Central memory CD4-positive, alpha-beta T cell (primary cell): ENCODE measurements around the gene CHD5.
"Not testable (repeated sequence)": the region's sequence is repeated elsewhere in the genome, so short reads cannot be mapped to it uniquely, and the experiment has no call there.

Experiments used
- DNase-seq: peaks from one replicate; pipeline ENCODE4 v3.0.0; 2022

Gene CHD5

DNA sequence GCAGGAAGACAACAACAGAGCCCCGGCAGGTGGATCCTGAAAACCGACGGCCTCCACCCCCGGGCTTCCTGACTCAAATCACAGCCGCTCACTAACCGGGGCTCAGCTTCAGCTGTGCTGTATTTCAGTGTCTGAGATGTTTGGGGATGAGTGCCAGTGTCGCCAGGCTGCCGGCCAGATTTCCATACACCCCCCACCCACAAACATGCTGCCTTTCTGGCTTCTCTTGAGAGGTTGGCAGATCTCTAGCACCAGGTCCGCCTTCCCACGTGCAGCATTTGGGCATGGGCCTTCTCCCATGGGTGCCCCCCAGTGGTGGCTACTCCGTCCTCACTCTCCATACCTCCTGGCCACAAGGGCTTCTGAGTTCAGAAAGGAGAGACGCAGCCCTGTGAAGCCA, 99.7 kb downstream of the CHD5 start:
- no peak for DNase-seq

GRCh38 chr1:6077919-6078318, 102.2 kb downstream of the CHD5 start:
- no peak for DNase-seq

- no peak for DNase-seq
Observed at GRCh38 chr1:6077506-6077905, 102.6 kb downstream of the CHD5 start.

DNA sequence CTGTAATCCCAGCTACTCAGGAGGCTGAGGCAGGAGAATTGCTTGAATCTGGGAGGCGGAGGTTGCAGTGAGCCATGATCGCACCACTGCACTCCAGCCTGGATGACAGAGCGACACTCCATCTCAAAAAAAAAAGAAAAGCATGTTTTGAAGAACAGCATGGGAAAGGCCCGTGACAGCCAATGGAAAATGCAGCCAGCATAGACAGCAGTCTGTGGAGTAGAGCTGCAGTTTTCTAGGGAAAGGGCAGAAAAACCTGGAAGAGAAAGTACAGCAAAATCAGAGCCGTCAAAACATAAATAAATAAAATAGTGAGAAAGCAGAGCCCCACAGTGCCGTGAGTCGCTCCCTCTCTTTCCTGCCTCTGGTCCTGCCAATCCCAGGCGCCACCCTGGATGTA, 103.1 kb downstream of the CHD5 start:
- DNase-seq = not testable (repeated sequence)

- DNase-seq = no peak
Observed at GRCh38 chr1:6075748-6076147, 104.4 kb downstream of the CHD5 start.

GRCh38 chr1:6074192-6074901, 105.8 kb downstream of the CHD5 start:
- DNase-seq = no peak

GRCh38 chr1:6073480-6074053, 106.6 kb downstream of the CHD5 start:
- DNase-seq = no peak

GRCh38 chr1:6072774-6073479, 107.2 kb downstream of the CHD5 start:
- DNase-seq = no peak

DNA sequence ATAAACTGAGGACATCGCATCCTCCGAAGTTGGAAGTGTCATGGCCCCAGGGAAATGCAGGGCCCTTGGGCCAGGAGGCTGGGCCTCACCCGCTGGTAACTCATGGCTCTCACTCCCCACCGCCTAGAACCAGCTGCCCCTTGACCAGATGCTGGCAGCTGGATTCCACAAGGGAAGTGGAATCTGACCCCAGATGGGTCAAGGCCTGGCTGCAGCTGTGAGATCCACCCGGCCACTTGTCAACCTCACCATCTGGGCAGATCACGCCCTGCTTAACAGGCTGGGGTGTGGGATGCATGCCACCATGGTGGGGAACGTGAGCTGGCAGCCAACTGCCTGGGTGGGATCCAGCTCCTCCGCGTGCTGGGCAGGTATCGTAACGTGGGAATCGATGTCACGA, 108.9 kb downstream of the CHD5 start:
- no peak for DNase-seq

DNA sequence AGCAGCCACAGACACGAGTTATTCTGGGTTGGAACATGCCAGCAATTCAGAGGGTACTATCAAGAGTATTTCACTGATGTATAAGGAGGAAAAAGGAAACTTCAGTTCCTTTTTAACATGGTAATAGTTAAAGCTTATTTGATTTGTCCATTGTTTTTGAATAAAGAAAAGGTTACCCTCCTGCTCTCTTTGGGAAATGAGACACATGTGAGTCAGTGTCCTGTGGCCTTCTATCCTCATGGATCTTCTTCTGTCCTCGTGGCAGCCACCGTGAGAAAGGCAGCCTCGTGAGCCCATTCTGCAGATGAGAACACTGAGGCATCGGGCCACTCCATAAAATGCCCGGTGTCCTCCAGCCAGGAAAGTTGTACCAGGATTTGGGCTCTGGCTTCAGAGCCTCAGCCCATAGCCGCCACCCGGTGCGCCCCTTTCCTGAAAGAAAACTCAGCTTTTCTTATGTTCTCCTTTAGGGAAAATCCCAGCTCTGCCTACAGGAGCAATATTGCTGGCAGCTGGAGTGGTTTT, 109.6 kb downstream of the CHD5 start:
- DNase-seq = no peak

DNA sequence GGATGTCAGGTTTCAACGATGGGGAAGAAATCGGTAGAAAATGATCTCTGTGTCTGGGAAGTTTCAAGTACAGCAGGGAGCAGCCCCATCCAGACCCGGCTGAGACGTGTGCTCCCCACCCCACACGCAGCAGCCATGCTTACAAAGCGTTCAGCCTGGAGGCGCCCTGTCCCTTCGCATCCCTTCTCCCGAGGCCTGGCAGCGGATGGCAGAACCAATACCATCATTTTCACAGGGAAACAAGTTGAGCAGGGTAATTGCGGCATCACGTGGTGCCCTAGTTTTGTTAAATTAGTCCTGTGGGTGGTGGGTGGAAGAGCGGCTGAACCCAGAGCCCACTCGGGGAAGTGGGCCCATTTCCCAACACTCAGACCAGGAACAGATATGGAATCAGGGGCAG, 110.5 kb downstream of the CHD5 start:
- no peak for DNase-seq

- no peak for DNase-seq
Observed at GRCh38 chr1:6068932-6069331, 111.2 kb downstream of the CHD5 start.

GRCh38 chr1:6068073-6068472, 112.0 kb downstream of the CHD5 start:
- DNase-seq = no peak

DNA sequence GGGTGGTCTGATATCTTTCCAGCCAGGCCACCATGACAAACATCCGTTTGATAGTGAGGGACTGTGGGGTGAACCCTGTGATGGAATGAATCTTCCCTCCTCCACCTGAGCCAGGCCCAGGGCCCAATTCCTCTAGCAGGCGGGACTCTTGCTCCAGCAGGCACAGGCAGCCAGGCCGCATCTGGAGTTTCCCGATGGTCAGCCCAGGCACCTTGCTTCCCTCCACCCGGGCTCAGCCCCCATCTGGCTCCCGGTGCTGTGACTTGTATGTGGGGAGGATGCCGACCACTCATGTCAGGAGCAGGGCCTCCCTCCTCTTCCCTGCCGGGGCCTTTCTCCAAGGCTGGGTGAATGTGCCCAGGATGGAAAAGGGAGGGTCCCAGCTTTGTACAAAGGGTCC, 113.4 kb downstream of the CHD5 start:
- no peak for DNase-seq

DNA sequence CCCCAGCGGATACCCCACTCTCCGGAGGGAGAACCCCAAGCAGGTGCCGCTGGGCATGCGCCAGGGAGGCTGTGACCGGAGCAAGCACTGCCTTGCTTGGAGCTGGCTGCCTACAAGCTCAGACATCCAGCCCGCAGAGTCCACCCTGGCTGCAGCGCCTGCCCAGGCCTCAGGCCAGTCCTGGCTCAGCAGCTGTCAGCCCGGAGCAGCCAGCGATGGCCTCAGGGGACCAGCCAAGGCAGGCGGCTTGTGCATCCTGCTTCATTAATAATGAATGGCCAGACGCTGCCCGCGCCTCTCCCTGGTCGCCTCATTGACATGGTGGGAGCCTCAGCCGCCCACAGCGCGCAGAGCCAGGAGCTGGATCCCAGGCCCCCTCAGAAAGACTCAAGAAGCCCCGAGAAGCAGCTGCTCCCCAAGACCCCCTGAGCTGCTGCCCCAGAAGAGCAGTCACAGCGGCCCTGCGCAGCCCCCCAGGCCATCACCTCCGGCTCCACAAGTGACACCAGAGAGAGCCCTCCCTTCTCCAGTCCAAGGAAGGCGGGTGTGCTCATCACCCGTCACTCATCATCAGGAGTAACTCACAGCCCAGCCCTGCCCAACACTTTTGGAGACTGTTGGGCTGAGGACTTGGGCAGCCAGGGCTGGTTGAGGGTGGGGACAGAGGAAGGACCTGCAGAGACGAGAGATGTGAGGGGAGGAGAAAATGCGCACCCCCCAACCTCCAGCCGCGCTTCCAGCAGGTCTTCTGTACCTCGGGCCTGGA, 114.8 kb downstream of the CHD5 start:
- DNase-seq = no peak

GRCh38 chr1:6063532-6064053, 116.5 kb downstream of the CHD5 start:
- DNase-seq = not testable (repeated sequence)

DNA sequence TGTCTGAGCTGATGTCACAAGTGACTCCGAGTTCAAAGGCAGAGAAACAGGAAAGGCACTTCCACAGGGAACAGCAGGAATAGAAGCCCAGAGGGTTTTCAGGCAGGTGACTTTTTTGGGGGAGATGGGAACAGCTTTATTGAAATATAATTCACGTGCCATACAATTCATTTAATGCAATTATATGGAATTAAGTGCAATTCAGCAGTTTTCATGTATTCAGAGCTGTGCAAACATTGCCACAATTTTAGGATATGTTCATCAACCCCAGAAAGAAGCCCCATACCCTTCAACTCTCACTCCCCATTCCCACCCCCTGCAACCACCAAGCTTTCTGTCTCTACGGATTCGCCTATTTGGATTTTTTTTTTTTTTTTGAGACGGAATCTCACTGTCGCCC, 117.5 kb downstream of the CHD5 start:
- DNase-seq = no peak

- no peak for DNase-seq
Observed at GRCh38 chr1:6059866-6060265, 120.3 kb downstream of the CHD5 start.

DNA sequence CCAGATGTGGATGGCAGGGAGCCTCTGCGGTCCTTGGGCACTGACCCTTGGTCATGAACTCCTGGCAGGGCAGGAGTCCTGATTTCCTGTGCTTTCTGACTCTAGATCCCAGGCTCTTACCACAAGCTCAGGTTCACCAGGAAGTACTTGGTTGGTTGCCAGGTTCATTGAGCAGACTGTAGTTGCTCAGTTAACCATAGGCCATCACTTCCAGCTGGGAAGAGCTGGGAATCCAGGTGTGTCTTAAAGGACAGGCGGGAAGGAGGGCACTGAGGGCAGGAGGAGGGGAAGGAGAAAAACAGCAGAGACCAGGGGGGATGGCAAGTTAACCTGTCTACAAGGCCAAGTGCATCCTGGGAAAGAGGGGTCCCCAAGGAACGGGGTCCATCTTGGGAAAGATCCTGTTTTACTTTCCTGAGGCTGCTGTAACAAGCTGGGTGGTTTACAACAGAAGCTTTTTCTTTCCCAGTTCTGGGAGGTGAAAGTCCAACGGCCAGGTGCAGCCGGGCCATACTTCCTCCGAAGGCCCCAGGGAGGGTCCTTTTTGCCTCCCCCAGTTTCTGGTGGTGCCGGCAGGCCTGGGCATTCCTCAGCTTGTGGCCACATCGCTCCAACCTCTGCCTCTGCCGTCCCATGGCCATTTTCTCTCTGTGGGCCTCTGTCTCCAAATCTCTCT, 122.8 kb downstream of the CHD5 start:
- DNase-seq = no peak

DNA sequence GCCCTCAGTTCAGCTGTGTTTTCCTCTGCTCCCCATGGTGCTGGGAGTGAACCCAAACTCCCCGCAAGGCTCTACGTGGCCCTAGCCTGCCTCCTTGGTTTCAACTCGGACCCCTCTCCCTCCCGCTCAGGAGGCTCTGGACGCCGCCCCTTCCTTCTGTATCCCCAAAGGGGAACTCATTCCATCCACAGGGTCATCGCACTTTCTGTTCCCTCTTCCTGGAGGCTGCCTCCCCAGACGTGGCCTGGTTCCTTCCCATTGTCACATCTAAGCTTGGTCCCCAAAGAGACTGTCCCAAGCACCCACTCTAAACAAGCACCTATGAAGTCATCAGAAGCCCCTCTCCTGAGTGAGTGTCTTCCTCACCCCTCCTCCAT, 123.6 kb downstream of the CHD5 start:
- no peak for DNase-seq

- DNase-seq = no peak
Observed at GRCh38 chr1:6054596-6054995, 125.5 kb downstream of the CHD5 start.

GRCh38 chr1:6053206-6053546, 126.9 kb downstream of the CHD5 start:
- DNase-seq = no peak
